Hematopoietic multipotent progenitor cell treated with erythropoietin and hydrocortisone succinate and interleukin-3 and kit ligand, for 8 days (in vitro differentiated cells): ENCODE measurements around the gene FNDC3B.

Experiments
- DNase-seq: peaks from one replicate; pipeline ENCODE4 v3.0.0-alpha.2; 2015

Gene FNDC3B

DNA sequence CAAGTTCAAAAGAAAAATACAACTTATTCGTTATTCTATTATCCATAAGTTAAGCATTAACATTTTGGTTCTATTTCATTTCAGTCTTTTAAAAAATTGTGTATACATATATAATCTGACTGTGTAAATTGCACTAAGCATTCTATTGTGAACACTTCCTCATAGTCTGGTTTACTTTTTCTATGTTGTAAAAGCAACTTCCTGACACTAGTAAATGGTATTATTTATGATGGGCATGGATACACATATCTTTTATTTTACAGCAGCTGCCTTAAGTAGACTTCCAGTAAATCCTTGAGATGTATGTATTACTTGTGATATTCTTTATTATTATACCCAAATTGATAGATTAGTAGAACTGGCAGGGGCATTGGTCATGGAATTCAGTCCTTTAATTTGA lies 58.2 kb downstream of the FNDC3B start:
- no peak for DNase-seq

DNA sequence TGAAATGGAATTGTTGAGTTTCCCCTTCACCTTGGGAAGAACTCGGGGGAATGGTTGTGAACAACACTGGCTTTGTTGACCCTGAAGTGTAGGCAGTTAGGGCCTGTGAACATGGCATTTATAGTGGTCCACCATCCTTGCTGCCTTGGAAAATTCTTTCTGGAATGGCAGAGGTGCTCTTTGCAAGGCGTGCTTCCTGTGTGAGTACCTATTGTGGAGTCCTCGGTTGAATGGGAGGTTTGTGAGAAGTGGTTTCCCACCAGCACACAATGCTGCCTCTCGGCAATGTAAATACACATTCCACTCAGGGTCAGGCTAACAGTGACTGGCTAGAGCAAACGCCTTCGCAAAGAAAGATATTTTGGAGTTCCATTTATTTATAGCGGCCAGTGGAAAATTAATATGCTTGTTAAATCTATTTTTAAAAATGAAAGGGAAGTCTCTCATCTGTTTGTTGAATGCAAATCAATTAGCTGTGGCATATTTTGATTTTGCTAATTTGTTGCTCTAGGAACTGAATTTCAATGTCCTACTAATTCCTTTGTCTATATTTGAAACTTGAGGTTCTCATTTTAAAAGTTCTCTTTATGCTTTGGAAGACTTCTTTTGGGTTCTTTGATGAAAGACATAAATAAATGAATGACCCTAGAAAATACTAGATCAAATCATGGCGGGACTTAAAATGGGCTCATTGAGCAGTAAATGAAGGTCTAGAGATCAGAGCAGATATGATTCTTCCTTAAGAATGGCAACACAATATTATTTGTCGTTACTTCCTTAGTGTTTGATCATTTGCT lies 59.5 kb downstream of the FNDC3B start:
- no peak for DNase-seq

DNA sequence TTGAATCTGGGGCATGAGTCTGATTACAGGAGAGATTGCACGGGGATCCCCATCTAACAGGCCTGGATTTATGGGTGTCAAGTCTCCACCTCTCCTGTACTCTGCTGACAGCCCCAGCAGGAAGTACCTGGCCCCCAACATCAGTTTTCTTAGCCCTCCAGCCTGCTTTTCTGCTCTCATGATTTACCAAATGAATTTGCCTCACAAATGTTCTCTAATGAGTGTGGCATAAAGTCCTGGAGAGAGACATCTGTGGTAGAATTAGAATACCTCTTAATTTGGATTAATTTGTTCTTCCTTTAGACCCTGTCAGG lies 60.1 kb downstream of the FNDC3B start:
- DNase-seq, result no peak

DNA sequence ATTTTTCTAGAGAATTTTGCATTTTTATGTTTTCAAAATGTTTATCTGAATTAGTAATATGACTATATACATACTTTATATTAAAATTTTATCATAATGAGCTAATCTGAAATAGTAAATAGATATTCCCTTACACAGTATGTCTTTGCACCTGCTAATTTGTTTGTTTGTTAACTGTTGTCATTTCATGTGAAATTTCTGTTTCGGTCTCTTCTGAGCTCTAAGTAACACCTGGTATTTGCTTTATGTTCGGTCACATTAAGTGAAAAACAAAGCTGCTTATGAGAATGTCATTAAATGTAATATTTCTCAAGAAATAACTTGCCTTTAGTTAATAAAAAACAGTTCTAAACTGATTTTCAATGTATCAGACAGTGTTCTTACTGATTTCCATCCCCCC lies 61.1 kb downstream of the FNDC3B start:
- DNase-seq, result no peak

GRCh38 chr3:172101107-172101506 lies 61.7 kb downstream of the FNDC3B start:
- DNase-seq, result no peak

DNA sequence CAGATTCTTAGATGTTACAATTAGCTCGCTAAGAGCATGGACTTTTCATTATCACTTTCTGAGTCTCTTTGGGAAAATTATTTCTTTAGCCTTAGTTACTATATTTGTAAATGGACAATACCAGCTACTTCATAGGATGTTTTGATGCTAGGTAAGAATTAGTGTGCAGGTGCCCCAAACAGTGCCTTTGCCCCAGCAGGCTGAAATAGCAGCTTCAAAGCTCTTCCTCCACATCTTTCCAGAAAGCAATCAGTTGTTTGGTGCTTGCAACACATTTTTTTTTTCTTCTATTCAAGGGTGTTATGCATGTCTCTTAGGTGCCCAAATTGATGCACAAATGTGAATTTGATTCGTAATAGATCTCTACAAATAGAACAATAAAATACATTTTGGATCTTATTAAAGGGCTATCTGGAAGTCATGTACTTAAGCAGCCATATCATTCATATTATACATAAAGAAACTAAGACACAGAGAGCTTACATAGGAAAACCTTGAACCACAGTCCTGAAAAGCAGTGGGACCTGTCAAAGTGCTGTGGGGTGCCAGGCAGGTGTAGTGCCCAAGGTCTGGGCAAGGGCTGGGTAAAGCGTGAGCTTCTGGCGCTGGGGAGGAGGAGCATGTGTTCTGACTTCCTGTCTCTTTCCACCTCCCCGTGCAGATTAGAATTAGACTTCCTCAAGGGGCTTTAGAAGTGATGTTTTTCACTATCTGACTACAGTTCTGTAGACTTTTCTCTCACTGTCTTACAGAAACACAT lies 62.9 kb downstream of the FNDC3B start:
- DNase-seq, result peak; percentile 28

DNA sequence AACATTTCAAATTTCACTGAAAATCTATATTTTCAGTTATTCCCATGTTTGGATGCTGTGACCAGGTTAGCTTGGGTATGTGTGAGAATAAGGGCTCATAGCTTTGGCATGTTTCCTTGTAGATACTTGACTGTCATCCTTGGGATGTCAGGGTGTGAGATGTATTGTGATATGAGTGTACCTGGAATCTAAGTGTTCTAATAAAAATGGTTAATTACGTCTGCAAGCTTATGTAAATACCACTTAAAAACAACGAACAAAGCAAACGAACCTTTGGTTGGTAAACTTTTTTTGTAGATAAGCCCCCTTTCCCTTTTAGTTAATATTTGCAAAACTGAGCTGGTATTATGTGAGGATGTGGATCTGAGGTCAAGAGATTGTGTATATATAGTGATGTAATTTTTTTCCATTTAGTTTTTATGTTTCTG lies 63.5 kb downstream of the FNDC3B start:
- no peak for DNase-seq

DNA sequence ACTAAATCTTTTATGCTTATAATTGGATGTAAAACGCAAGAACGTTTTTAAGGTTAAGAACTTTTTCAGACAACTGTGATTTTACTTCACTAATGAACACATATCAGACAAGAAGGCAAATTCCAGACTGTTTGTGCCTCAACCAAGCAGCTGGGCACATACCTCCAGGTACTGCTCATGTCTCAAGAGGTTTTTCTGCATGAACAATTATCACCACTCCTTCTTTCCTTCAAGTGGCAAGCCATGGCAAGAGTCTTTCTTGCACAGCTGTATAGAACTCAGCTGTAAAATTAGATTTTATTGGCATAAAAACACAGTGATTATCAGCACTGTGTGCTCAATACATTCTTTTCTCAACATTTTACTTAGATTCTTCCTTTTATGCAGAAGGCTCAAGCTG lies 64.3 kb downstream of the FNDC3B start:
- DNase-seq, result no peak

DNA sequence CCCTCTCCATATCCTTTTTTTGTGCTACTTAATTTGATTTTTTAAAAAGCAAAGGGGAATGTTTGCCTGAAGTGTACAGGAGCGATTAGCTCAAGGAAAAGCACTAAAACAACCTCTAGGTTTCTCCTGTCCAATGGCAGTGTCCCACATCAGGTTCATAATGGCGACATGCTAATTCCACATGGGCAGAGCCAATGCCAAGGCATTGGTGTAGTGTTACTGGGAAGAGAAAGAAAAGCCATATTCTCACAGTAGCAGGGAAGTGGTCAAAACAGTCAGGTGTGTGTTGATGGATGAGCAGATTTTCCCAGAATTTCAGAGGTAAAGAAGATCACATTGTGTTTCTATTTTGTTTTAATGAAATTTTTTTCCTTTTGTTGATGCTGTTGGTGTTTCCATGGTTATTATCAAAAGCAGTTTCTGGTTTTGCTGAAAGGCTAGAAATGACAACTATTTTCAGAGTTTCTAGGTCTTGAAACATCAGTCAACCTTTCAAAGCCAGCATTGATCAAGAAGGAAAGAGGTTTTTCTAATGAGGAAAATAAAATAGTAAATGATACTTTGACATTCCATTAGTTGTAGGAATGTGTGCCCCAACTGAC lies 65.2 kb downstream of the FNDC3B start:
- no peak for DNase-seq

DNA sequence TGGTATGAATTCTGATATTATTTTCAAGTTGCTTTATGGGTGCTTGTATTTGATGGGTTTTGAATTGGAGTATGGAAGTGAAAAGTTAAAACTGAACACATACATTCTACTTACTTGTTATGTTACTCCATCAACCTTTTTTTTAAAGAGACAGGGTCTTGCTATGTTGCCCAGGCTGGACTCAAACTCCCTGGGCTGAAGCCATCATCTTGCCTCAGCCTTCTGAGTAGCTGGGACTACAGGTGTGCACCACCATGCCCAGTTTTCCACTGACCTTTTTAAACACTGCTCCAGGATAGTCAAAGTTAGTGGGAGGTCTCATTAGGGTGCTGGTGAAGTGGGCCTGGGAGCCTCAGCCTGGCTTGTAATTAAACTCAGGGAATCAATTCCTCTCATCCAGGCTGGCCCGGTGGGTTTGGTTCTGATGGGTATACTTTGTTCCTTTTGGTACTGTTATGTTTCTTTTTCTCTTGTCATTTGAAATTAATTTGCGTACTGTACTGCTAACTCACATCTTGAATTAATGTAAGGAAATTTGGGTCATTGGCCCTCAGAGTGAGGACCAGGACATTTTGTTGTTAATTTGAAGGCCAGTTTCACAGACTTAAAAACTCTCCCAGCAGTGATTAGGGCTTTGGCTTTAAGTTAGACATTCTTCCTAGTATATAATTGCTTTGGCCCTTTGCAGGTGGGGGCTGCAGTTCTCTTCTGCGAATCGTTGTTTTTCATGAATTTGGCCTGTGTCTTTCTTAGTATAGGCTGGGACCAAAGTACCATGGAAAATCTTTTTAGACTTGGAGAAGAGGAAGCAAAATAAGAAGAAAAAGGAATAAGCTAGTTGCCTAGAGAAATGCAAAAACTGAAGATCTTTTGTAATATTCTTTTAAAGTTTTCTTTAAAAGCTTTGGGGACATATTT lies 66.9 kb downstream of the FNDC3B start:
- DNase-seq, result no peak

DNA sequence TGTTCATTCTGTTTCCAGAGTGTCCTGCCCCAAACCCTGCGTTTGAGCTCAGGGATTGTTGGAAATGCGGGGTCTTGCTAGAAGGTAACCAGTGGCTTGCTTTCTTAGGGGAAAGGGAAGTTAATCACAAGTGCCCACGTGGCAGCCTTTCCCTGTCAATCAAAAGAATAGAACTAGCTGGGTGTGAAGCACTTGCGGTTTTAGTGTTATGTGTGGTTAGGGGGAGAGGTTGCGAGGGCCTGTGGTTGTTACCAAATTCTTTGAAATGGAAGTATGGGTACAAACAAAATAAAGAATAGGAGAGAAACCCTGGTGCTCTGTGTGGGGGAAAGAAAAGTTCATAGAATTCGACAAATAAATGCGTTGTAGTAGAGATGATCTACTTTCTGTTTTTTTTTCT lies 67.6 kb downstream of the FNDC3B start:
- peak; percentile 93 for DNase-seq

DNA sequence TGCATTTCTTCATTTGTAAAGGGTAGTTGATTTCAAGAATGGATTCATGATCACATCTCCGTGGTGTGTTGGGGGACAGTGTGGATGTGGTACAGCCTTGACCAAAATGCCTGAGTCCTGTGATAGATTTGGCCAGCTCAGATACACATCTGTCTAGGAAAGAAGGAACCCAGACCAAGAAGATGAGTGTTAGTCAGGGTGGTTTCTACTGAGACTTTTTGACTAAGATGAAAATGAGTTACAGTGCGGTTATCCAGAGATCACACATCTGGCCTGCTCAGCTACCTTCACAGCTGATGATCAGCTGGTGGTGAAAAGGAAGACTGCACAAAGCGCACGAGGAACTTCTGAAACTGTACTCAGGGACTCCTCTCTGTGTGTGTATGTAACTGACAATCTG lies 68.0 kb downstream of the FNDC3B start:
- DNase-seq, result peak; percentile 49

DNA sequence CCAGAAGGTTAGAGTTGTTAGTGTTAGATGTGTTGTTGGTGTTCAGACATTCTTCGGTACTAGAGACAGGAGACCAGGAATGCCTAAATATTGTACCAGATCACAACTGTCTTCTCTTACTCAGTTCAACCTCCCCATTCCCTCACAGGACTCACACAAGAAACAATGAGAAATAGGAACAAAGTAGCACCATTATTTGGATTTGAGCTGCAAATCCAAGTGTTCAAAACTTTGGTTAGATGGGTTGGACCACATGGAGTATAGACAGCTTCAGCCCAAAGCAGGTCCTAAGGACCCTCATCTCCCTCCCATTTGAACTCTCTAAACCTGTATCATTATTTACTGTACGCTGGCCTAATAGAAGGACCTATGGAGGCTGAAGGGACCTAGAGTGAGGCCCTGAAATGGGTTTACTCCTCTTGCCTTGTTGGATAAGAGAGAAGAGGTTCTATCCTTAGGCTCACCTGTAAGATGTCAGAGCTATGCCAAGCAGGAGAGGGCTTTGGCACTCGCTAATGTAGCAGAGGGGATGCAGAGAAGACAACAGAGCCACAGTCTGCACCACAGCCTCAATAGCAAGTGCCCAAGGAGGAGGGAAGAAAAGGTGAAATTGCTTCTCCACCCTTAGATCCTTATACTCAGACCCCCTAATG lies 70.9 kb downstream of the FNDC3B start:
- no peak for DNase-seq

DNA sequence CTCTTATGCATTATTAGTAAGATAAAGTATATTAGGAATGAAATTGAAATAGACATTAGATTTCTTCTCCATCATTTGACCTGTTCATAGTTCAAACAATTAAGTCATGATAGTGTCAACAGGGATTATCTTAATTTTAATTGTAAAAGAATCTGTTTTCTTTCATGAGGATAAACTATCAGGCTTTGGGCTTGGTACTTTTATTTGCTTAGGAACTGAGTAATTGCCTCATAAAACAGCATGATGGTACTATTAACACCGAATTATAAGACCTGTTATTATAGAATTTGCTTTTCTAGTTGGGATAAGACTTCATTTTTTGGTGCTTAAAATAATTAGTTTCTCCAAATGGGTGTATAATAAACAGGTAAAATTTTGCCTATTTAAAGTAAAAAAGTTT lies 71.8 kb downstream of the FNDC3B start:
- no peak for DNase-seq

- DNase-seq, result no peak
Observed at GRCh38 chr3:172112078-172112733, 72.8 kb downstream of the FNDC3B start.

DNA sequence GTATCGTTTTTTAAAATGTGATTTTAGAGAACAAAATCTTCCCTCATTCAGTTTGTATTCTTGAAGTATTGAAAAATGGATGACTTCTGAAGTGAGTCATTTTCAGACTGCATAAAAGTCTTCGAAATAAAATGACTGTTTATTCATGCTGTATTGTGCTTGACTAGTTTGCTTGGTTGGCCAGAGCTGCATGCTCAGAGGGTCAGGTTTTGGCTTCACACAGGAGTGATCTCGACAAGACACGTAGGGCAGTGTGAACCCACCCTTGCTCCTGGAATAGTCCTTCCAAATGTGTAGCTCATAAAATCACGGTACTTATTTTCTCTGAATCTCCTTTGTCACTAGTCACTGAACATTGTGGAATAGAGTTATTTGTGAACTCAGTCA lies 73.3 kb downstream of the FNDC3B start:
- no peak for DNase-seq

DNA sequence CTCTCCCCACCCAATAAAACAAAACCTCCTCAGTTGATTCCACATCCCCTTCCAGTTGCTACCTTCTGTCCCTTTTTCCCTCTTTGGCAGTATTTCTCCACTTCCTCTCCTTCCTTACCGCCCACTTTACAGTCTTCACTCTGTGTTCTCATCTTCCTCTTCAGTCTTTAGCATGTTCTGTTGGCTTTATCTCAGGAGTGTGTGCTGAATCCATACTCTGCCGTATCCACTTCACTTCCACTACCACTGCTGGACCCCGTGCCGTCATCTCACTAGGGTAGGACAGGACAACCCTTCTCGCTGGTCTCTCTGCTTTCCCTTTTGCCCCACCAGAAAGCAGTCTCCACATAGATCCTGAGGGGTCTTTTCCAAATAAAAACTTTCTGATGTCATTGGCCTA lies 74.3 kb downstream of the FNDC3B start:
- DNase-seq, result no peak

GRCh38 chr3:172115059-172115458 lies 75.7 kb downstream of the FNDC3B start:
- DNase-seq, result no peak

DNA sequence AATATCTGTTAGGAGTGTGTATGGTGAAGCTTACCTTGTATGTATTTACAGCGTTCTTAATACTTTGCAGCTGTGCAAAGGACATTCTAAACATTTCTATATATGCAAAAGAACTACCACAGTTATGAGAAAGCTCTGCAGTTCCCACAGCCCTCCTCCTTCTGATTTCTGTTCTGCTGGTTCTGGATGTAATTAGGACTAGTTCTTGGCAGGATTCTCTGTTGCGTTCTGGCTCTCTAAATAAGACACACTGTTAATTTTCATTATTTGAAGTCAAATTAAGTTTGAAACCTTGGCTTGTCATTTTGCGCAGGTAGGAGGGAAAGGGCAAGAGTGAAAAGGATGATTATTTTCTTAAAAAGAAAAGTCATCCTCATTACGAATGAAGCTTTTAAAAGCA lies 76.4 kb downstream of the FNDC3B start:
- DNase-seq, result no peak

- no peak for DNase-seq
Observed at GRCh38 chr3:172118019-172118418, 78.6 kb downstream of the FNDC3B start.

GRCh38 chr3:172119266-172119969 lies 80.0 kb downstream of the FNDC3B start:
- DNase-seq, result no peak
